Measurements from ENCODE around the gene AFAP1. TPM values are rescaled to one million over a fixed set of nuclear protein-coding genes. Genes with fewer than 3 reads are reported as not detected.

The AFAP1 gene
- total RNA-seq, 1 donor from 2014 or later, result 6.8 TPM

DNA sequence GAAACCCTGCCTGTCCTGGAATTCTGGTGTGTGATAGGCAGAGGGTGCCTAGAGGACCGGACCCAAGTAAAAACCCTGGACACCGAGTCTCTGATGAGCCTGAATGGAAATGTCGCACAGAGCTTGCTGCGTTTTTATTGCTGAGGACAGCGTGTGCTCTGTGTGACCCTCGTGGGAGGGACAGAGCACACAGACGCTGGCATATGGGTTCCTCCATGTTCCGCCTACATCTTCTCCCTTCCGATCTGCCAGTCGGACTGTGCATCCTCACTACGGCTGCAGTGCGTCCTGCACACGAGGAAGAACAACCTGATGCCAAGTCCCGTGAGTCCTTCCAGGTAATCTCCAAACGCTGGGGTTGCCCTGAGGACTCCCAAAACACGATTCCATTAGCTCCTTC lies 68.3 kb downstream of the AFAP1 start:
- Histone ChIP-seq H3K36me3 (ENCODE audit: control insufficient read depth, insufficient read depth, low read length) (peaks cover 3% of the 10 kb centered on the region), H3K27me3 (ENCODE audit: control insufficient read depth, insufficient read depth, low read length) (no peaks in the 10 kb centered on the region), H3K4me3 (ENCODE audit: low read depth, low read length) (no peak overlapping the region)
- TF ChIP-seq, protein P1, sequence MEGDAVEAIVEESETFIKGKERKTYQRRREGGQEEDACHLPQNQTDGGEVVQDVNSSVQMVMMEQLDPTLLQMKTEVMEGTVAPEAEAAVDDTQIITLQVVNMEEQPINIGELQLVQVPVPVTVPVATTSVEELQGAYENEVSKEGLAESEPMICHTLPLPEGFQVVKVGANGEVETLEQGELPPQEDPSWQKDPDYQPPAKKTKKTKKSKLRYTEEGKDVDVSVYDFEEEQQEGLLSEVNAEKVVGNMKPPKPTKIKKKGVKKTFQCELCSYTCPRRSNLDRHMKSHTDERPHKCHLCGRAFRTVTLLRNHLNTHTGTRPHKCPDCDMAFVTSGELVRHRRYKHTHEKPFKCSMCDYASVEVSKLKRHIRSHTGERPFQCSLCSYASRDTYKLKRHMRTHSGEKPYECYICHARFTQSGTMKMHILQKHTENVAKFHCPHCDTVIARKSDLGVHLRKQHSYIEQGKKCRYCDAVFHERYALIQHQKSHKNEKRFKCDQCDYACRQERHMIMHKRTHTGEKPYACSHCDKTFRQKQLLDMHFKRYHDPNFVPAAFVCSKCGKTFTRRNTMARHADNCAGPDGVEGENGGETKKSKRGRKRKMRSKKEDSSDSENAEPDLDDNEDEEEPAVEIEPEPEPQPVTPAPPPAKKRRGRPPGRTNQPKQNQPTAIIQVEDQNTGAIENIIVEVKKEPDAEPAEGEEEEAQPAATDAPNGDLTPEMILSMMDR (IDR thresholded peaks at IDR 0.05; ENCODE audit: insufficient read depth, low read length, severe bottlenecking), result no peak
- DNase-seq (ENCODE audit: low read depth), result no peak
- peak; percentile 87 for FAIRE-seq

DNA sequence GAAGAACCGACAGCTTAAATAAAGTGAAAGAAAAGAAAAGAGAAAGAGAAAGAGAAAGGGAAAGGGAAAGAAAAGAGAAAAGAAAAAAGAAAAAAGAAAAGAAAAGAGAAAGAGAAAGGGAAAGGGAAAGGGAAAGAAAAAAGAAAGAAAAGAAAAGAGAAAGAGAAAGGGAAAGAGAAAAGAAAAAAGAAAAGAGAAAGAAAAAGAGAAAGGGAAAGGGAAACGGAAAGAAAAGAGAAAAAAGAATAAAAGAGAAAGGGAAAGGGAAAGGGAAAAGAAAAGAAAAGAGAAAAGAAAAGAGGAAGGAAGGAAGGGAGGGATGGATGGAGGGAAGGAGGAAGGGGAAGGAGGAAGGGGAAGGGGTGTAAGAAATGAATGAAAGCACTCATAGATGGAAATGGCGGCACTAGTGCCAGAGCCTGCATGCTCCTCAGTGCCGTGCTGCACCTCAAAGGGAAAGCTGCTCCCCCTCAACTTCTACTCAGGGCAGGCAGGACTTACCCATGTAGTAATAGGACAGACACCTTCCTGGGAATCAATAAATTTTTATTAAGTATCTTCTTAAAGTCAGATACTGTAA lies 70.7 kb downstream of the AFAP1 start:
- TF ChIP-seq, protein P1 (IDR thresholded peaks at IDR 0.05; ENCODE audit: insufficient read depth, low read length, severe bottlenecking), result no peak
- FAIRE-seq (no peak), DNase-seq (ENCODE audit: low read depth) (no peak)
- H3K27me3 ChIP-seq (ENCODE audit: control insufficient read depth, insufficient read depth, low read length), result no peaks in the 10 kb centered on the region
- peaks cover 4% of the 10 kb centered on the region for H3K36me3 ChIP-seq (ENCODE audit: control insufficient read depth, insufficient read depth, low read length)
- no peak overlapping the region for H3K4me3 ChIP-seq (ENCODE audit: low read depth, low read length)

DNA sequence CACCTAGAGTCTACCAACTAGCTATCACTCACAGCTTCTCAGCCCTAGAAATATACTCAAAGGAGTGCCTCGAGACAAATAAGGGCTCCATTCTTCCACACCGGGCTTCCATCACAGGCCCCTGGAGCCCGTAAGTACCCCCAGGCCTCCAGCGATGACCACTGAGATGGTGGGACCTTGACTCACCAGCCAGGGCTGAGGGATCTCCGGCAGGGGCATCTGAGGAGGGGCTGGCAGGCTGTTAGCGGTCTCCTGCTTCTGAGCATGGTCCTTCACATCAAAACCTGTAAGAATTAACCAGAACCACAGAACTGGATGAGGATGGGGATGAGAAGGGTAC lies 71.3 kb downstream of the AFAP1 start:
- Histone ChIP-seq H3K27me3 (ENCODE audit: control insufficient read depth, insufficient read depth, low read length) (no peaks in the 10 kb centered on the region), H3K4me3 (ENCODE audit: low read depth, low read length) (no peak overlapping the region), H3K36me3 (ENCODE audit: control insufficient read depth, insufficient read depth, low read length) (peaks cover 4% of the 10 kb centered on the region)
- FAIRE-seq, result no peak
- no peak for DNase-seq (ENCODE audit: low read depth)
- TF ChIP-seq, protein P1 (IDR thresholded peaks at IDR 0.05; ENCODE audit: insufficient read depth, low read length, severe bottlenecking), result no peak

DNA sequence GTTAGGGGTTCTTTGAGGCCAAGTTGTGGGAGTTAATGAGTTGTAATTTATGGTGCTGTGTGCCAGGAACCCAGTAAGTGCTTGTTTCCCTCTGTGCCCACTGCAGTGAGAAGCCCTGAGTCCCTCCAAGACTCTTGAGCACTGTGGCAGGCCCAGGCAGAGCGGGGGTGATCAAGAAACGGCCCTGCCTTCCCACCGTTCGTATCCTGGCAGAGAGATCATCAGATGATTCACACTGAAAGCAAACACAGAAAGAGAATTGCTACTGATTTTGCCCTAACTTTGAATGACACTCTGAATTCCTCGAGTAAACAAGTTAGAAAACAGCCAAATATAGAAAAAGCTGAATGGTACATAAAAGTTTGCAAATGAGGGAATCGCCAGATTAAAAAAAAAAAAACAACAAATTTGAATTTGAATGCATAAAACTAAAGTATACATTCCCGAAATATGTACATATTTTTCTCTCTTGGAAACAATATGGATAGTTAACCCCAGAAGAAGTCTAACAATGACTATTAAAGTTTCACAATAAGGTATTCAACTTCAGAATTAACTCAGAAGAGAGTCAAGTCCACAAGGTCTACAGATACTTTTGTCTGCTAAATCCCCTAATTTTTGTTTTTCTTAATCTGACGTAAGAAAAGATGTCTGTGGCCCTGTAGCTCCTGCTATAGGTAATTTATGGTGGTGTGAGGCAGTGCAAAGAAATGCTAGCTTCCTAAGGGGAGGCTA lies 71.8 kb downstream of the AFAP1 start:
- TF ChIP-seq, protein P1 (IDR thresholded peaks at IDR 0.05; ENCODE audit: insufficient read depth, low read length, severe bottlenecking), result no peak
- Histone ChIP-seq H3K4me3 (ENCODE audit: low read depth, low read length) (no peak overlapping the region), H3K27me3 (ENCODE audit: control insufficient read depth, insufficient read depth, low read length) (no peaks in the 10 kb centered on the region), H3K36me3 (ENCODE audit: control insufficient read depth, insufficient read depth, low read length) (peaks cover 4% of the 10 kb centered on the region)
- FAIRE-seq (no peak), DNase-seq (ENCODE audit: low read depth) (peak; percentile 83)

DNA sequence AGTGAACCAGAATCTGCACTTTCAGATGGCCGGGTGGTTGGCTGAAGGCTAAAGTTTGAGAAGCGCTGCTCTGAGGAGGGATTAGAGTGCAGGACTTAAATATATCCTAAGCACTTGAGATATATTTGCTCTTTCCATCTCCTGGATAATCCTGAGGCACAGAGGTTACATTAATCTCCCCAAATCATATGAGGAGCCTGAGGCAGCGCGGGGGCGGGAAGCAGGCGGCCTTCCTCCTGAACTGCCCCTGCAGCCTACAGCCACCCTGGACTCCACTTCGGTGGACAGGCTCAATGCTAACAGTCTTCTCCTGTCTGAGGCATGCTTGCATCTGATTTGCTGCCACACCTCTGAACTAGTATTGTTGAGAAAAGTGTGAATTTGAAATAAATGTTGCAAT lies 72.5 kb downstream of the AFAP1 start:
- no peaks in the 10 kb centered on the region for H3K27me3 ChIP-seq (ENCODE audit: control insufficient read depth, insufficient read depth, low read length)
- FAIRE-seq (no peak), DNase-seq (ENCODE audit: low read depth) (no peak)
- no peak overlapping the region for H3K4me3 ChIP-seq (ENCODE audit: low read depth, low read length)
- TF ChIP-seq, protein P1 (IDR thresholded peaks at IDR 0.05; ENCODE audit: insufficient read depth, low read length, severe bottlenecking), result no peak
- H3K36me3 ChIP-seq (ENCODE audit: control insufficient read depth, insufficient read depth, low read length), result peaks cover 4% of the 10 kb centered on the region

All from bronchial epithelial cell (primary cell).